ENCODE measurements around the gene RIPPLY2. TPM values are rescaled to one million over a fixed set of nuclear protein-coding genes. Genes with fewer than 3 reads are reported as not detected.

RIPPLY2 gene
- total and polyA plus RNA-seq, 9 of the 15 experiments (the other 6 are each of a cell fraction or from before 2014, with no cell fraction given): not detected

DNA sequence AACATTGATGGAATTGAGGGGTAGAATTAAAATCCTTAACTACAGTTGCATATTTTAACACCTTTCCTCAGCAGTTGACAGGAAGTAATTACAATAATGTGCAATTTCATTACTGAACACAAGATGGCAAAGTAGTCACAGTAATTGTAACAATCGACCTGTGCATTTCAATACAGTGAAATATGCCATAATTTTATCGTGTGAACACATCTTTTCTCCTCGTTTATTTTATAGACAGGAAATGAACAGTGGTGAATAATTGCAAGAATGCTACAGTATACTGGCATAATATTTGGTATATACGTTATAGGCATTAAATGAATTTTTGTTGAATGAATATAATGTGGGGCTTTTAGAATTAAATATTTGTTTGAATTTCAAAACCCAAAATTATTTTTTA is 31.4 kb downstream of the RIPPLY2 start (continued):
- TF ChIP-seq NCOA4 (IDR thresholded peaks at IDR 0.05; ENCODE audit: partially characterized antibody) (no peak), ELF4 (CRISPR knock-in tag; IDR thresholded peaks at IDR 0.05) (no peak), CBX1 (IDR thresholded peaks at IDR 0.05; ENCODE audit: low read depth) (no peak), PRMT5 (CRISPR knock-in tag; IDR thresholded peaks at IDR 0.05) (no peak), TRIM24 (IDR thresholded peaks at IDR 0.05) (peak in 1 of 2 experiments; percentile 55; a peak in 1 of 4 replicates), ZNF224 (CRISPR knock-in tag; IDR thresholded peaks at IDR 0.05) (no peak), PCBP2 (IDR thresholded peaks at IDR 0.05; ENCODE audit: low read depth, low read length, poor library complexity, severe bottlenecking) (no peak), ARID2 (IDR thresholded peaks at IDR 0.05) (peak; percentile 95), FOXK2 (conservative IDR thresholded peaks at IDR 0.05 in 1 of 2, IDR thresholded peaks at IDR 0.05 in 1 of 2; ENCODE audit: low read depth in 2 of 2) (peak in 1 of 2 experiments; percentile 17; a peak in 1 of 4 replicates), ZNF175 (CRISPR knock-in tag; IDR thresholded peaks at IDR 0.05; ENCODE audit: low read depth) (no peak), ELF1 (tag; IDR thresholded peaks at IDR 0.05) (peak; percentile 67), RAD51 (IDR thresholded peaks at IDR 0.05; ENCODE audit: borderline replicate concordance, low read depth) (no peak), TCF7 (IDR thresholded peaks at IDR 0.05; ENCODE audit: borderline replicate concordance) (no peak), SPI1 (IDR thresholded peaks at IDR 0.05; ENCODE audit: borderline replicate concordance, low read depth, low read length) (no peak), GATA2 (CRISPR knock-in tag; IDR thresholded peaks at IDR 0.05) (0 out of 2 replicates have a peak, but pooled peaks have one; percentile 38), CBX3 (IDR thresholded peaks at IDR 0.05; ENCODE audit: borderline replicate concordance in 1 of 2, low read length in 2 of 2) (peak in 1 of 2 experiments; percentile 70; a peak in 1 of 3 replicates), FOXK1 (CRISPR knock-in tag; IDR thresholded peaks at IDR 0.05; ENCODE audit: borderline replicate concordance) (no peak), ZFX (CRISPR knock-in tag; IDR thresholded peaks at IDR 0.05) (no peak), NFIC (IDR thresholded peaks at IDR 0.05) (no peak), HOXB6 (CRISPR knock-in tag; IDR thresholded peaks at IDR 0.05; ENCODE audit: borderline replicate concordance) (no peak)
- TF ChIP-seq, protein P1, sequence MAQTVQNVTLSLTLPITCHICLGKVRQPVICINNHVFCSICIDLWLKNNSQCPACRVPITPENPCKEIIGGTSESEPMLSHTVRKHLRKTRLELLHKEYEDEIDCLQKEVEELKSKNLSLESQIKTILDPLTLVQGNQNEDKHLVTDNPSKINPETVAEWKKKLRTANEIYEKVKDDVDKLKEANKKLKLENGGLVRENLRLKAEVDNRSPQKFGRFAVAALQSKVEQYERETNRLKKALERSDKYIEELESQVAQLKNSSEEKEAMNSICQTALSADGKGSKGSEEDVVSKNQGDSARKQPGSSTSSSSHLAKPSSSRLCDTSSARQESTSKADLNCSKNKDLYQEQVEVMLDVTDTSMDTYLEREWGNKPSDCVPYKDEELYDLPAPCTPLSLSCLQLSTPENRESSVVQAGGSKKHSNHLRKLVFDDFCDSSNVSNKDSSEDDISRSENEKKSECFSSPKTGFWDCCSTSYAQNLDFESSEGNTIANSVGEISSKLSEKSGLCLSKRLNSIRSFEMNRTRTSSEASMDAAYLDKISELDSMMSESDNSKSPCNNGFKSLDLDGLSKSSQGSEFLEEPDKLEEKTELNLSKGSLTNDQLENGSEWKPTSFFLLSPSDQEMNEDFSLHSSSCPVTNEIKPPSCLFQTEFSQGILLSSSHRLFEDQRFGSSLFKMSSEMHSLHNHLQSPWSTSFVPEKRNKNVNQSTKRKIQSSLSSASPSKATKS (CRISPR knock-in tag; IDR thresholded peaks at IDR 0.05): no peak
- TF ChIP-seq, protein P2, sequence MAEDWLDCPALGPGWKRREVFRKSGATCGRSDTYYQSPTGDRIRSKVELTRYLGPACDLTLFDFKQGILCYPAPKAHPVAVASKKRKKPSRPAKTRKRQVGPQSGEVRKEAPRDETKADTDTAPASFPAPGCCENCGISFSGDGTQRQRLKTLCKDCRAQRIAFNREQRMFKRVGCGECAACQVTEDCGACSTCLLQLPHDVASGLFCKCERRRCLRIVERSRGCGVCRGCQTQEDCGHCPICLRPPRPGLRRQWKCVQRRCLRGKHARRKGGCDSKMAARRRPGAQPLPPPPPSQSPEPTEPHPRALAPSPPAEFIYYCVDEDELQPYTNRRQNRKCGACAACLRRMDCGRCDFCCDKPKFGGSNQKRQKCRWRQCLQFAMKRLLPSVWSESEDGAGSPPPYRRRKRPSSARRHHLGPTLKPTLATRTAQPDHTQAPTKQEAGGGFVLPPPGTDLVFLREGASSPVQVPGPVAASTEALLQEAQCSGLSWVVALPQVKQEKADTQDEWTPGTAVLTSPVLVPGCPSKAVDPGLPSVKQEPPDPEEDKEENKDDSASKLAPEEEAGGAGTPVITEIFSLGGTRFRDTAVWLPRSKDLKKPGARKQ (CRISPR knock-in tag; IDR thresholded peaks at IDR 0.05): peak; percentile 79; the same call in 1 of the 2 replicates
- TF ChIP-seq, protein P3, sequence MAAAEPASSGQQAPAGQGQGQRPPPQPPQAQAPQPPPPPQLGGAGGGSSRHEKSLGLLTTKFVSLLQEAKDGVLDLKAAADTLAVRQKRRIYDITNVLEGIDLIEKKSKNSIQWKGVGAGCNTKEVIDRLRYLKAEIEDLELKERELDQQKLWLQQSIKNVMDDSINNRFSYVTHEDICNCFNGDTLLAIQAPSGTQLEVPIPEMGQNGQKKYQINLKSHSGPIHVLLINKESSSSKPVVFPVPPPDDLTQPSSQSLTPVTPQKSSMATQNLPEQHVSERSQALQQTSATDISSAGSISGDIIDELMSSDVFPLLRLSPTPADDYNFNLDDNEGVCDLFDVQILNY (CRISPR knock-in tag; IDR thresholded peaks at IDR 0.05): no peak
- TF ChIP-seq, protein P4, sequence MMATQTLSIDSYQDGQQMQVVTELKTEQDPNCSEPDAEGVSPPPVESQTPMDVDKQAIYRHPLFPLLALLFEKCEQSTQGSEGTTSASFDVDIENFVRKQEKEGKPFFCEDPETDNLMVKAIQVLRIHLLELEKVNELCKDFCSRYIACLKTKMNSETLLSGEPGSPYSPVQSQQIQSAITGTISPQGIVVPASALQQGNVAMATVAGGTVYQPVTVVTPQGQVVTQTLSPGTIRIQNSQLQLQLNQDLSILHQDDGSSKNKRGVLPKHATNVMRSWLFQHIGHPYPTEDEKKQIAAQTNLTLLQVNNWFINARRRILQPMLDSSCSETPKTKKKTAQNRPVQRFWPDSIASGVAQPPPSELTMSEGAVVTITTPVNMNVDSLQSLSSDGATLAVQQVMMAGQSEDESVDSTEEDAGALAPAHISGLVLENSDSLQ (IDR thresholded peaks at IDR 0.05): peak; percentile 23; the same call in 1 of the 2 replicates
